Mesothelial cell of epicardium (in vitro differentiated cells): ENCODE measurements around the gene ANKRD44. TPM values are rescaled to one million over a fixed set of nuclear protein-coding genes. Genes with fewer than 3 reads are reported as not detected.

Experiments used
- DNase-seq, 2 experiments: peaks; one replicate each; pipeline ENCODE4 v3.0.0; 2021; ENCODE audit warnings: low spot score in 2 of 2; ENCODE audit not compliant: unreplicated experiment in 2 of 2
- H3K27ac Mint-ChIP-seq: 2 replicates; pipeline ENCODE4 v1.8.0; 2021; ENCODE audit warnings: mixed read lengths
- H3K27me3 Mint-ChIP-seq: 2 replicates; pipeline ENCODE4 v1.8.0; 2021; ENCODE audit warnings: low read depth, mixed read lengths
- H3K36me3 Mint-ChIP-seq: 2 replicates; pipeline ENCODE4 v1.8.0; 2021; ENCODE audit warnings: mixed read lengths
- H3K4me1 Mint-ChIP-seq: 2 replicates; pipeline ENCODE4 v1.8.0; 2021; ENCODE audit warnings: mixed read lengths
- H3K4me3 Mint-ChIP-seq: 2 replicates; pipeline ENCODE4 v1.8.0; 2021; ENCODE audit warnings: mild to moderate bottlenecking, moderate library complexity, mixed read lengths
- H3K9me3 Mint-ChIP-seq: 2 replicates; pipeline ENCODE4 v1.8.0; 2021; ENCODE audit warnings: mixed read lengths
- CTCF ChIP-seq: fragments of 200-600 bp; sonication (generic); IDR thresholded peaks from one replicate; pipeline ENCODE4 v1.5.0; 2021; ENCODE audit warnings: antibody characterized with exemption; ENCODE audit not compliant: unreplicated experiment
- total RNA-seq: library from RNA; stranded (reverse); gene quantifications from 3 replicates; pipeline ENCODE4 v1.2.1, GENCODE V29; 2021

The ANKRD44 gene
- total RNA-seq, 1 donor from 2014 or later, result 10.4 TPM

- Mint-ChIP-seq H3K27me3 (peaks cover 2% of the 10 kb centered on the region), H3K27ac (no peak overlapping the region), H3K36me3 (no peaks in the 10 kb centered on the region), H3K4me1 (peaks cover 6% of the 10 kb centered on the region), H3K4me3 (no peak overlapping the region), H3K9me3 (peaks cover 6% of the 10 kb centered on the region)
- no peak for DNase-seq
- TF ChIP-seq CTCF, result no peak
These were observed 338.9 kb downstream of the ANKRD44 start for GRCh38 chr2:196971574-196972279.

- Mint-ChIP-seq H3K4me1 (peaks cover 17% of the 10 kb centered on the region), H3K27ac (no peak overlapping the region), H3K27me3 (no peaks in the 10 kb centered on the region), H3K36me3 (no peaks in the 10 kb centered on the region), H3K4me3 (no peak overlapping the region), H3K9me3 (peaks cover 4% of the 10 kb centered on the region)
- no peak for TF ChIP-seq CTCF
- no peak for DNase-seq
These were observed 340.5 kb downstream of the ANKRD44 start for GRCh38 chr2:196970099-196970498.

DNA sequence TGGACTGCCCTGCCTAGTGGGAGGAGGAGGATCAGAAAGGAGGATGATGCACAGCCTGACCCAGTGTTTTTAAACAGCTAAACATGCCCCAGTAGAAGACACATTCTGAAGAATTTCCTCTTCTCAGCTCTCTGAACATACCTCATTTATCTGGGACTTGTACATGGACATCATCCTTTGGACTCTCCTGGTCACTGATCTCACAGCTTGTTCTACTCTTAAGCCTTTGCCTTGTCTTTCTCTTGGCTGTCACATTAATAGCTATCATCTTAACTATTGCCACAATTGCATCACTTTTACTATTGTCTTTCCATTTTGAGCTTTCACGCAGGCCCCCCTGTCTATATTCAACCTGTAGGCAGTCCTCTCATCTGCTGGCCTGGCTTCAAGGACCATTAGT, 342.1 kb downstream of the ANKRD44 start:
- Mint-ChIP-seq H3K9me3 (peaks cover 4% of the 10 kb centered on the region), H3K4me3 (no peak overlapping the region), H3K27ac (no peak overlapping the region), H3K4me1 (peaks cover 17% of the 10 kb centered on the region), H3K27me3 (no peaks in the 10 kb centered on the region), H3K36me3 (no peaks in the 10 kb centered on the region)
- TF ChIP-seq CTCF, result no peak
- DNase-seq, result no peak

- no peak overlapping the region for H3K27ac Mint-ChIP-seq
These were observed 342.8 kb downstream of the ANKRD44 start for GRCh38 chr2:196967775-196968174.

GRCh38 chr2:196967116-196967515, 343.5 kb downstream of the ANKRD44 start:
- no peak for DNase-seq
- Mint-ChIP-seq H3K4me3 (peak overlapping the region; percentile 42), H3K9me3 (peaks cover 4% of the 10 kb centered on the region), H3K36me3 (no peaks in the 10 kb centered on the region), H3K27ac (no peak overlapping the region), H3K27me3 (no peaks in the 10 kb centered on the region), H3K4me1 (peaks cover 17% of the 10 kb centered on the region)
- no peak for TF ChIP-seq CTCF

More at GRCh38 chr2:196967775-196968174, 342.8 kb downstream of the ANKRD44 start:
- Mint-ChIP-seq H3K4me1 (peaks cover 17% of the 10 kb centered on the region), H3K36me3 (no peaks in the 10 kb centered on the region), H3K9me3 (peaks cover 4% of the 10 kb centered on the region), H3K27me3 (no peaks in the 10 kb centered on the region), H3K4me3 (no peak overlapping the region)
- DNase-seq, result no peak
- TF ChIP-seq CTCF, result no peak

DNA sequence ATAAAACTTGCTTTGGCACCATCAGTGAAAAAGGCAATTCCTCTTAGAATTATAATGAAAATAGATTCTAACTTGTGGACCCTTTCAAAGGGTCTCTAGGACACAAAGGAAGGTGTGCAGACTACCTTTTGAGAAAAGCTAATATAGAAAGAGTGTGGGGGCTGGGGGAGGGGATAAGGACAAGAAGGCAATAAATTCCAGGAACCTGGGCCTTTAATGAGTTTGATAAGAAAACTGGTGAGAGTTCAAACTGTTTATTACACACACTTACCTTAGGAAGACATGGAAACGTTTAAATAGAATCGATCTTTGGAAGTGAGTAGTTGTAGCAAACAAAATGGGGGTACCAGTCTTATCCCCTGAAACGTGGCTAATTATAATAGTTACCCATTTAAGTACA, 344.5 kb downstream of the ANKRD44 start:
- H3K9me3 Mint-ChIP-seq, result peaks cover 4% of the 10 kb centered on the region
- H3K27me3 Mint-ChIP-seq, result no peaks in the 10 kb centered on the region
- peaks cover 17% of the 10 kb centered on the region for H3K4me1 Mint-ChIP-seq
- no peak overlapping the region for H3K4me3 Mint-ChIP-seq
- no peak for DNase-seq
- H3K36me3 Mint-ChIP-seq, result no peaks in the 10 kb centered on the region
- no peak for TF ChIP-seq CTCF
- H3K27ac Mint-ChIP-seq, result no peak overlapping the region
